Hindlimb muscle (tissue), 1 donor: ENCODE measurements around the gene UBE2D2. TPM values are rescaled to one million over a fixed set of nuclear protein-coding genes. Genes with fewer than 3 reads are reported as not detected.

Source experiments
- DNase-seq: peaks from one replicate; pipeline ENCODE4 v3.0.0-alpha.2; 2013
- polyA plus RNA-seq: library from polyadenylated mRNA; unstranded; fragments of 120-200 nt; gene quantifications from one replicate; pipeline ENCODE4 v1.2.1, GENCODE V29; 2013; ENCODE audit not compliant: insufficient read length

Gene UBE2D2
- polyA plus RNA-seq, 1 donor, result 112 TPM

GRCh38 chr5:139660923-139661814 lies 100.0 kb downstream of the UBE2D2 start:
- no peak for DNase-seq

- DNase-seq, result no peak
Observed at GRCh38 chr5:139662617-139663016, 101.5 kb downstream of the UBE2D2 start.

GRCh38 chr5:139663207-139664085 lies 102.3 kb downstream of the UBE2D2 start:
- DNase-seq, result no peak

- no peak for DNase-seq
Observed at GRCh38 chr5:139664086-139664693, 103.1 kb downstream of the UBE2D2 start.

GRCh38 chr5:139664727-139665351 lies 103.7 kb downstream of the UBE2D2 start:
- DNase-seq, result no peak

- DNase-seq, result no peak
Observed at GRCh38 chr5:139665626-139666025, 104.5 kb downstream of the UBE2D2 start.

GRCh38 chr5:139666551-139666950 lies 105.4 kb downstream of the UBE2D2 start:
- DNase-seq, result no peak

- no peak for DNase-seq
Observed at GRCh38 chr5:139667001-139667729, 106.0 kb downstream of the UBE2D2 start.

- DNase-seq, result no peak
Observed at GRCh38 chr5:139667730-139668063, 106.6 kb downstream of the UBE2D2 start.

GRCh38 chr5:139668064-139668880 lies 107.1 kb downstream of the UBE2D2 start:
- DNase-seq, result no peak

- no peak for DNase-seq
Observed at GRCh38 chr5:139668924-139669661, 108.0 kb downstream of the UBE2D2 start.

- DNase-seq, result no peak
Observed at GRCh38 chr5:139669662-139670368, 108.7 kb downstream of the UBE2D2 start.

GRCh38 chr5:139670369-139671095 lies 109.4 kb downstream of the UBE2D2 start:
- no peak for DNase-seq

- DNase-seq, result no peak
Observed at GRCh38 chr5:139671096-139671841, 110.1 kb downstream of the UBE2D2 start.

GRCh38 chr5:139675213-139675612 lies 114.1 kb downstream of the UBE2D2 start:
- DNase-seq, result no peak

- no peak for DNase-seq
Observed at GRCh38 chr5:139675825-139676224, 114.7 kb downstream of the UBE2D2 start.

GRCh38 chr5:139676406-139676805 lies 115.3 kb downstream of the UBE2D2 start:
- no peak for DNase-seq
